Stimulated activated CD4-positive, alpha-beta T cell treated with anti-CD3 and anti-CD28 coated beads, Interleukin-2, amount 100 ng/mL, for 24 hours (primary cell): ENCODE data around the gene GTF2A1L.
"Not testable (repeated sequence)": the region's sequence is repeated elsewhere in the genome, so short reads cannot be mapped to it uniquely, and the experiment has no call there.

ENCODE experiments used
- DNase-seq, 2 donors: peaks; one replicate each; pipeline ENCODE4 v3.0.0-alpha.2; 2020

GTF2A1L gene

DNA sequence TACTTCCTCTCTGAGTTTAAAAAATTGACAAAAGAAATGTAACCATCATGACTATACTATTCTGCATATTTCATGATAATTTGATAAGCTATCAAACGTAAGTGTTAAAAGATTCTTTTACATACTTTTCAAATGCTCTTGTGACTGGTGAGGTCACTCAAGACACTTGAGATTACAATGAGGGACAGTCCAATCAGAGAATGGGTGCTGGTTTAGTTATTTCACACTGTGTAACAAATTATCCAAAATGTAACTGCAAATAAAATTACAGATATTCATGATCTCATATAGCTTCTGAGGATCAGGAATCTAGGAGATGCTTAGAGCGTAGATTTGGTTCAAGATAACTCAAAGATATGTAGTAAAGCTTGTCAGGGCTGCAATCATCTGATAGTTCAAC lies 4.4 kb upstream of the GTF2A1L start:
- DNase-seq, result no peak

- DNase-seq, result not testable (repeated sequence)
Observed at GRCh38 chr2:48614581-48614980, 3.1 kb upstream of the GTF2A1L start.

- DNase-seq, result no peak
Observed at GRCh38 chr2:48619526-48619925, 1.9 kb downstream of the GTF2A1L start.

DNA sequence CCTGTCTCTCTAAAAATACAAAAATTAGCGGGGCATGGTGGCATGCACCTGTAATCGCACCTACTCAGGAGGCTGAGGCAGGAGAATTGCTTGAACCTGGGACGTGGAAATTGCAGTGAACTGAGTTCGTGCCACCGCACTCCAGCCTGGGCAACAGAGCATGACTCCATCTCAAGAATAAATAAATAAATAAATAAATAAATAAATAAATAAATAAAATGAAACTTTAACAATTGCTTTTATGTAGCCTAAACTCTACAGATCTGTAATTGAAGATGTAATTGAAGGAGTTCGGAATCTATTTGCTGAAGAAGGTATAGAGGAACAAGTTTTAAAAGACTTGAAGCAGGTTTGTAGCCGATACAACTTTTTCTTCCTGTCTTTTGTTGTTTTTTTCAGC lies 2.9 kb downstream of the GTF2A1L start:
- no peak for DNase-seq

- not testable (repeated sequence) for DNase-seq
Observed at GRCh38 chr2:48622691-48623090, 5.0 kb downstream of the GTF2A1L start.

DNA sequence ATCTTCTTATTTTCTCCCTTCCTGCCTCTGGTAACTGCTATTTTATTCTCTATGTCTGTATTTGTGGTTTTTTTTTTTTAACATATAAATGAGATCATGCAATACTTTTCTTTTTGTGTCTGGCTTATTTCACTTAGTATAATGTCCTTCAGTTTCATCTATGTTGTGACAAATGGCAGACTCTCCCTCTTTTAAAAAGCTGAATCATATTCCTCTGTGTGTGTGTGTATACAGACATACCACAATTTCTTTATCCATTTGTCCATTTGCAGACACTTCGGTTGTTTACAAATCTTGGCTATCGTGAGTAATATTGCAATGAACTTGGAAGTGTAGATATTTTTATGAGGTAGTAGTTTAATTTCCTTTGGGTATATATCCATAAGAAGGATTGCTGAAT lies 7.0 kb downstream of the GTF2A1L start:
- no peak for DNase-seq

- no peak for DNase-seq
Observed at GRCh38 chr2:48626047-48626446, 8.4 kb downstream of the GTF2A1L start.

DNA sequence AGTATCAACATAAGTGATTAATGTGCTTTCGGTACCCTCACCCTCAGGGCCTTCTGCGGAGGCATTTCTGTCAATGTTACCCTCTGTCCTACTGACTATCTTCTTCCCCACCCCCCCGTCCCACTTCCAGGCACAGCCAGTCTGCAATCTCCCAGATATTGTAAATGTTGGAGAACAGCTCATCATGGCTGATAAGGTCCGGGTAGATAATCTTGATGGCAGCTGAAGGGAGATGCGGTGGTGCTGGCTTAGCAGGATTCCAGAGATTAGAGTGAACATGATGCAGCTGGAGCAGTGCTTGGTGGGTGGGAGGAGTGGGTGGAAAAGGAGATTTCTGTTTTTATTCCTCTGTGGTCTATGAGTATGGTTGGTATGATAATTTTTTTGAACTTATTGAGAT lies 15.5 kb downstream of the GTF2A1L start:
- no peak for DNase-seq

- DNase-seq, result no peak
Observed at GRCh38 chr2:48635786-48636185, 18.1 kb downstream of the GTF2A1L start.

- DNase-seq, result no peak
Observed at GRCh38 chr2:48638261-48638660, 20.6 kb downstream of the GTF2A1L start.

DNA sequence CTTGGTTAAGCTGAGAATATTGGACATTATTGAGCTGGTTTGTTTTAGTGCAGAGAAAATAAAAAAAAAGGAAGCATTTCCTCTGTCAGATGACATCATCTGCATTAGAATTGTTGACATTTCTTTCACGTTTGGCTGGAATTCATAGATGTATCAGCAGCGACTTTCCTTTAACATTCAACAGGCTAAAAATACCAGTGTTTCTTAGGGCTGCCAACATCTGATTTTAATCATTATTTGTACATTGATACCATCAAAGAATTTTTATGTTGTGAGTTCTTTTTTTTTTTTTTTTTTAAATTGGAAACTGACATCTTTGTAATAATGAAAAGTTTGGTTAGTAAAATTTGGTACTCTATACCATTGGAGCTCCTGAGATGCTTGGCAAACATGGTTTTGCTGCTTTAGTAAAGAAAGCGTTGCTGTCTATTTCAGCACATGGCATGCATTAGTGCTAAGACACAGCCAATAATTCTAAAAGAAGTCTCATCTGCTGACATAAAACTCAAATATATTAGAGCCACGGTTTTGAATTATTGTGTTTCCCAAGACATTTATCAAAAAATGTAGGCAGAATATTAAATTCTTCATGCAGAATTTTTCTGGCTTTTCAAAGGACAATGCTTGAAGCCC lies 33.6 kb downstream of the GTF2A1L start:
- DNase-seq, result no peak

GRCh38 chr2:48668992-48669391 lies 51.3 kb downstream of the GTF2A1L start:
- DNase-seq, result no peak

GRCh38 chr2:48673581-48673980 lies 55.9 kb downstream of the GTF2A1L start:
- no peak for DNase-seq

DNA sequence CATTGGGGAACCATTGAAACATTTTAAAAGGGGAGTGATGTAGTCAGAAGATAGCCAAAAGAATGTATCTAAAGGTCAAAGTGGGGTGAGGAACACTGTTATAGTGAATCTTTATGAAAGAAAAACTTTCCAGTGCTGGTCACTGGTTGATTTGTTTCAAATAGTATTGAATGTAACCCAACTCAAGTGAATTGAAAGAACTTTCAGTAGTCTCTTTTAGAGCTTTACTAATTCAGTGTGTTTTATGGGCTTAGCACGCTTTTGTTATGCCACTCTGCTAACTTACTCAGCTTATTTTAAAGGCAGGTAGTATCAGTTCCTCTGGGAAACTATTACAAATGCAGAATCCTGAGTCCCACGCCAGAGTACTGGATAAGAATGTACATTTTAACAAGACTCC lies 57.3 kb downstream of the GTF2A1L start:
- DNase-seq, result no peak

GRCh38 chr2:48677450-48677849 lies 59.8 kb downstream of the GTF2A1L start:
- no peak for DNase-seq

DNA sequence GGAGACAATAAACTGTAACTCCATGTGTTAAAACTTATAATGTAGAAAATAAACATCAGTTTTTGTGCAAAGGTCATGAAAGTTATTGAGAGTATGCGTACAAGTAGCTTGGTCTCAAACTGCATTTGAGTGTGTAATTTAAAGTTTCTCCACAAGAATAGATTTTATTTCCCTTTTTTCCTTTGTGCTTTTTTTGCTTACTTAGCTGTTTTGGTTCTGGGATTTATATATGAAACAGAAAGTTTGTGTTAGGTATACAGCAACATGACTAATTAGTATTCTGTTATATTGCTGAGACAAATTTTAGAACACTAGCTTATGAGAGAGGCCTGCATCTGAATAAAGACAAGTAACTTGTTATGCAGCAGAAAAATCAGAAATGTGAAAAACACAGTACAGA lies 67.5 kb downstream of the GTF2A1L start:
- no peak for DNase-seq

GRCh38 chr2:48691935-48692691 lies 74.5 kb downstream of the GTF2A1L start:
- DNase-seq, result no peak

DNA sequence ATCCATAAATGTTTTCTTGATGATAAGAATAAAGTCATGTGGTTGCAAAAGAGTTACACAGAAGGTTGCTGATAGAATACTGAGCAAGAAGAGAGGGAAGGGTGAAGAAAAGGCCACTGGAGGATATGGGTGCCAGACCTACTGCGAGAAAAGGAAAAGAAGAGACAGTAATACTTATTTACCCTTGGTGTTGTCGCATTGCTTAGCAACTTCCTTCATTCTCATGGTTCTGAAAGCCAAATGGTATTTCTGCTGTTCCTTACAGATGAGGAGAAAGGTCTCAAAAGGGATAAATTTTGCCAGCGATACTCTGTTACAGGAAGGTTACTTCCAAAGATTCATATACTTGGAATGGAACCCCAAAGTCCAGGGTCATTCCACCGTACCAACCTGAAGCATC lies 75.4 kb downstream of the GTF2A1L start:
- DNase-seq, result no peak

- no peak for DNase-seq
Observed at GRCh38 chr2:48693645-48694044, 76.0 kb downstream of the GTF2A1L start.

- DNase-seq, result no peak
Observed at GRCh38 chr2:48694149-48694548, 76.5 kb downstream of the GTF2A1L start.

DNA sequence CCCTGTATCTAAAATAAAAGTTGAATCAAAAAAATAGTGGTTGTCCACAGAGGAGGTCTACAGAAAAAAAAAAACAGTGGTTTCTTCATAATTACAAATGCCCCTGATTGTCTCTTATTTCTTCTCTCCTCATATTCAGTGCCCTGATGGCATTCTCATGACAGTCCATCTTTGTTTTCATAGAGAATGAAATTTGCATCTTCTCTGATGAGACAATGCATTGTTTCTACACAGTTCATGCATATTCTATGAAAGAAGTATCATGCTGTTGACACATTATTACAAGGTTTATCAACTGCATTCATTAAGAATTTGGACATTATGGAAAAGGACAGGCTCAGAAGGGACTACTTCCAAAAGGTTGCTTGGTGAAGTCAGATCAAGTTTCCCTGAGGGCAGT lies 78.3 kb downstream of the GTF2A1L start:
- no peak for DNase-seq

DNA sequence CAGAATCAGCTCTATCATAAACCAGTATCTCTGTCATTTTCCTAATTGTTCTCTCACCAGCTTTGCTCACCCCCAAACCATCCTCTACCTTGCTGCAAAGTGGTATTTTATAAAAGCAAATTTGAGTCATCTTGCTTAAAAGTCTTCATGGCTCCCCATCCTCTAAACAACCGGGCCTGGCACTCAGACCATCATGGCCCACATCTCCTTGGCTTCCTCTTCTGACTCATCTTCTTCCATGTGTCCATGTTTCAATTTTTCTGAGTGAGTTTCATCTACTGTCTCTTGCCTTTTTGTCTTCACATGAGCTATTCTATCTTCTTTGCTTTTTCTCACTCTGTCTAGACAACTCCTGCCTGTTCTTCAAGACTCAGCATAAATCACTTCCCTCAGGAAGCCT lies 79.2 kb downstream of the GTF2A1L start:
- no peak for DNase-seq

- no peak for DNase-seq
Observed at GRCh38 chr2:48699348-48699930, 81.8 kb downstream of the GTF2A1L start.

GRCh38 chr2:48703621-48704020 lies 86.0 kb downstream of the GTF2A1L start:
- not testable (repeated sequence) for DNase-seq
